Natural killer cell treated with Interleukin-12 subunit alpha and Interleukin-12 subunit beta and Interleukin-15 and Interleukin-18, amount 100 ng/mL, for 72 hours (primary cell): ENCODE measurements around the gene MVK. TPM values are rescaled to one million over a fixed set of nuclear protein-coding genes. Genes with fewer than 3 reads are reported as not detected.
A peak's percentile ranks its signal among the peaks of the same experiment; 100 is the strongest.

Source experiments
- ATAC-seq, 2 donors: fragments of 150-1000 bp; cut with Tn5 transposase in 1 of 2; sonication (Bioruptor Pico), chemical (Tn5 transposase) in 1 of 2; 2 replicates each; pipeline ENCODE4 v1.10.0; 2021
- DNase-seq: peaks from one replicate; pipeline ENCODE4 v3.0.0; 2022; ENCODE audit warnings: low spot score
- H3K27ac Mint-ChIP-seq, 2 donors: 1 replicate in 1 of 2; 2 replicates in 1 of 2; pipeline ENCODE4 v1.8.0; 2022; ENCODE audit warnings: mixed read lengths in 2 of 2, mild to moderate bottlenecking in 1 of 2, moderate library complexity in 1 of 2
- H3K27me3 Mint-ChIP-seq, 2 donors: 1 replicate in 1 of 2; 2 replicates in 1 of 2; pipeline ENCODE4 v1.8.0; 2022; ENCODE audit warnings: mixed read lengths in 2 of 2
- H3K36me3 Mint-ChIP-seq: one replicate; pipeline ENCODE4 v1.8.0; 2022; ENCODE audit warnings: mixed read lengths
- H3K4me1 Mint-ChIP-seq, 2 donors: 1 replicate in 1 of 2; 2 replicates in 1 of 2; pipeline ENCODE4 v1.8.0; 2022; ENCODE audit warnings: low read depth in 2 of 2, mixed read lengths in 2 of 2, mild to moderate bottlenecking in 1 of 2
- H3K4me3 Mint-ChIP-seq: one replicate; pipeline ENCODE4 v1.8.0; 2022; ENCODE audit warnings: mixed read lengths
- H3K9me3 Mint-ChIP-seq: 2 replicates; pipeline ENCODE4 v1.8.0; 2022; ENCODE audit warnings: mixed read lengths
- total RNA-seq, 2 donors: library from RNA; stranded (reverse); gene quantifications; one replicate each; pipeline ENCODE4 v1.2.3, GENCODE V29; 2022

The MVK gene
- 10 to 100 TPM; 23.1 to 27.5 TPM for total RNA-seq

DNA sequence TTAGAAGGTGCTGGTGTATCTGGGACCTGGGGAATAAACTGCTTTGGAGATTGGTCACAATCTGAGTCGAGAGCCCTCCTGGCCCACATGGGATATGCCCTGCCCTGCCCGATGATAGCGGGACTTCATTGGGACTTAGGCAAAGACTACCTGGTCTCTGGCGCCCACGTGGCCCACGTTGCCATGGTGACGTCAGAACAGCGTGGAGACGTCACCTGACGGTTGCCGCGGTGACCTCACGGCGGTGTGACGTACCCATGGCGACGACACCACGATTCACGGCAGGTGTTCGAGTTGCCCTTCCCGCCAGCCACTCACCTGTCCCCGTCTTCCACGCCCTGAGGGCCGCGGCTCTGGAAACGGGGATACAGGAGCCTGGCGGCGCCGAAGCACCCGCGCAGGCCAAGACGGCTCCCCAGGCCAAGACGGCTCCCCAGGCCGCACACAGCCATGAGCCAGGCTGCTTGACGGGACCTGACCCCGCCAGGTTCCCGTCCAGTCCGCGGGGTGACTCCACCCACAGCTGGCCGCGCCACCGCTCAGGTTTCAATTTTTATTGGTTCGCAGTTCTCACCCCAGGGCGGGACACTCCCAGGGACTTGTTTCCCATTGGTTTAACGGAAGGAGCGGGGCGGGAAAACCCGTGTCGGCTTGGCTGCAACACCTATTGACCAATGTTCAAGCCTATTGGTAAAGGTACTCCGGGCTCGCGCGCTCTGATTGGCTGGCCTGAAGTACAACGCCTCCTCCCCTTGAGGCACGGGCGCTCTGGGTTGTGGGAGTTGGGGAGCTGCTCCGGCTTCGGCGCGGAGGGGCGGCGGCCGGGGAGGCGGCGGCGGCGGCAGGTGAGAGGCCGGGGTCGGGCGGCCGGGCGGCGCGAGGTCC is at the start of gene MVK, which contains the start of gene MMAB:
Gene MVK, plus strand, starts transcription at position 766 of the 885 bp plus-strand sequence. CDS start 1,029 bp downstream, outside the sequence.
Gene MMAB, minus strand, starts transcription at position 476 of the 885 bp plus-strand sequence. Its CDS starts 24 bp downstream, at position 452.
- Mint-ChIP-seq H3K9me3 (no peaks in the 10 kb centered on the region), H3K27me3 (no peaks in the 10 kb centered on the region), H3K4me1 (peaks cover 24 to 29% of the 10 kb centered on the region in 2 donors), H3K27ac (peak within 1 kb of the TSS; percentile 86 to 95), H3K4me3 (peak within 1 kb of the TSS; percentile 95), H3K36me3 (no peaks in the 10 kb centered on the region)
- ATAC-seq (peak; percentile 96 to 97), DNase-seq (peak; percentile 99)

DNA sequence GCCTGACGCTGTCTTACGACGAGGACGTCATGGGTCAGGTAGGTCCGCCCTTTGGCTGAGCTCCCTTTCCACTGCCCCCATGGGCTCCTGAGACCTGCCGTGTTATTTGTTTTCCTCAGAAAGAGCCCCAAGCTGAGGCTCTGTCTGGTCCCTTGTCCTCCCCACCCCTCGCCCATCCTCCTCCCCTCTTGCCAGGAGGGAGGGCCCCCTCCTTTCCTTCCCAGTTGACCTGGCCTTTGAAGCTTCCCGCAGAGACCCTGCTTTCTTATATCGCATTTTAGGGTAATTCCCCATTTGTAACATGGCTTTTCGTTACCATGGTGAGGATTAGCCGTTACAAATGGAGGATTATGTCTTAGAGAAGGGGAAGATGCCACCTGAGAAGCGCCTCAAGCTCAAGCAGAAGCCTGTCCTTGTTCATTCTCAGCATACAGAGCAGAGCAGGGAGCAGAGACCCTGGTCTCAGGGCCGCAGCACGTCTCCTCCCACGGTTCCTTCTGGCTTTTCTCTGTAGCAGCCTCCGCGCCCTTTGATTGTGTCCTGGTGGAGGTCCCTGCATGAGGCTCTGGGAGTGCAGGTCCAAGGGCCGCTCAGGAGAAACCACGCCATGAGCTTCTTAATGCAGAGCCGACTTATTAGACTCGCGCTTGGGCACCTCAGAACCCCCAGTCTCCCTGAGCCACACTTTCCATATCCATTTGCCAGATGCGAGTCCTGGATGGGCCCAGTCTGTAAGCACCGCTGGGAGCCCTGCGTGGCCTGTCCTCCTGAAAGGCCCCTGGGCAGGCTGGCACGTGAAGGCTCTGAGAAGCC is 48.9 kb upstream of the MVK start:
- no peaks in the 10 kb centered on the region for H3K4me1 Mint-ChIP-seq
- H3K9me3 Mint-ChIP-seq = no peaks in the 10 kb centered on the region
- H3K4me3 Mint-ChIP-seq = no peak overlapping the region
- H3K27ac Mint-ChIP-seq = no peak overlapping the region
- ATAC-seq = no peak
- H3K27me3 Mint-ChIP-seq = no peaks in the 10 kb centered on the region
- peaks cover 8% of the 10 kb centered on the region for H3K36me3 Mint-ChIP-seq
- DNase-seq = no peak

DNA sequence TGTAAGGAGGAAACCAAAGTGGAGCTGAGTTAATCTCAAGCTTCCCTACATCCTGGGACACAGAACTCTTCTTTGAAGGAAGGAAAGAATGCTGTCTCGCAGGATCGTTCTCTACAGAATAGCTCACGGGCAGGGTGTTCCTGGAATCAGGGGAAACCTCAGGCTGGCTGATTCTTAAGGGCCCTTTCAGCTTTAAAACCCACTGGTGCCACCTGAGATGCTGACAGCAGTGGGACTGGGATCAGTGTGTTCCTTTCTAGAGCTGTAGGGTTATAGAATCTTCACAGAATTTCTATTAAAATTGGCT is 48.4 kb upstream of the MVK start:
- Mint-ChIP-seq H3K27me3 (no peaks in the 10 kb centered on the region), H3K9me3 (no peaks in the 10 kb centered on the region), H3K4me3 (no peak overlapping the region), H3K27ac (no peak overlapping the region), H3K4me1 (no peaks in the 10 kb centered on the region), H3K36me3 (peaks cover 8% of the 10 kb centered on the region)
- no peak for ATAC-seq
- DNase-seq = no peak

DNA sequence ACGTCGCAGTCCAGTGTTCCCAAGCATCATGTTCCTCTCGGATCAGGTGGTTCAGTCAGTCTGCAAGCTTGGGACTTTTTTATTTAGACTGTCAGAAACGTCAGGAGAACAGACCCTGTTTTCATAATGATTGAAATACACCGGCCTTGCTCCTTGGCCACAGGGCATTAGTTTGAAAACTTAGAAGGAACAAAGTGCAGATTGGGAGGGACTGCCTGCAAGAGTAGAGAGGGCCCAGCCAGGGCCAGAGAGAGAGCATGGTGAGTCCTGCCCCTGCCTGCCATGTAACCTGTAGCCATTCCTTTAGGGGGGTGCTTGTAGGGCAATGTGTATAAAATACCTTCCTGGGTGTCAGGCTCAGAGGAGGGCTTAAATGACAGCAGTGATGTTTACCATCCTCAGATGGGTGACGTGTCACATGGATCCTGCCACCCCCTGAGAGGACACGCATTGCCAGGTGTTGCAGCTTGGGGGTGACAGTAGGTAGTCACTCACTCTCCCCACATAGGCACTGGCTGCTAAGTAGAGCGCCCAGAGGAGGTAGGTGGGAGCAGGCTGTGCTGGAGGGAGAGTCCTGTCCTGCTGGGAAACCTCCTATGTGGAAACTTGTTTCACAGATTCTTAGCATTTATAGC is 46.0 kb upstream of the MVK start:
- H3K27ac Mint-ChIP-seq = no peak overlapping the region
- no peaks in the 10 kb centered on the region for H3K9me3 Mint-ChIP-seq
- H3K36me3 Mint-ChIP-seq = no peaks in the 10 kb centered on the region
- no peak overlapping the region for H3K4me3 Mint-ChIP-seq
- H3K27me3 Mint-ChIP-seq = no peaks in the 10 kb centered on the region
- ATAC-seq (peak in 1 of 2 donors; percentile 8), DNase-seq (no peak)
- H3K4me1 Mint-ChIP-seq = no peaks in the 10 kb centered on the region

DNA sequence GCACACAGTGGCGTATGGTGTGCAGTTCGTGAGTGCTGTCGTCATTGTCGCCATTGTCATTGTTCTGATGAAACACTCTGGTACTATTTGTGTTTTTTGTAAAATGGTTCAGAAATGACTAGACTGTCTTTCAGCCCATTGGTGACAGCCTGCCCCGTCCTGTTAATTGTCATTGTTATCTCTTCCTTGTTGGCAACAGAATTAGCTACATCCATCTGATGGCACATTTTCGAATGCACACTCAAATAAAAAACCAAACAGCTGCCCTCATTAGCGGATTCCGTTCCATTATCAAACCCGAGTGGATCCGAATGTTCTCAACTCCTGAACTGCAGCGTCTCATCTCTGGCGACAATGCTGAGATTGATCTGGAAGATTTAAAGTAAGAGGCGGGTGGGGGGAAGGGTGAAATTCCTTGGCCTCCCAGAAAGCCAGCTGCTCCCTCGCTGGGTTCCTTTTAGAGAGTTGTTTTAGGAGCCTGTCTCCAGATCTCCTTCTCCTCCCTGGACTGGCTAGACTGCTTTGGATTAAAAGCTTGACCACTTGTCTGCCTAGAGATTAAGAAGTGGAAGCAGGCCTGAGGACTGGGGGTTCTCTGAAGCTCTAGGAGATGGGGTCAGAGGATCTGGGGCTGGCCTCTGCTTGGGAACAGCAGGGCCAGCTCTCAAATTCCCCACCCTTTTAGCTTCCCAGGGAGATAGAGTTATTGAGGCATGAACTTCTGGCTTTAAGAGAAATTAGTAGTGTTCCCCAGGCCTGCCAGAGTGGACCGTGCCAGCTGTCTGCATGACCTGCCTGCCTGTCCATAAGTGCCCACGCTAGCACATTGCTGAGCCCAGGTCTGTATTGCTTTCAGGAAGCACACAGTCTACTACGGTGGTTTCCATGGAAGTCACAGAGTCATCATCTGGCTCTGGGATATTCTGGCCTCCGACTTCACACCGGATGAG is 43.6 kb upstream of the MVK start:
- Mint-ChIP-seq H3K9me3 (no peaks in the 10 kb centered on the region), H3K27me3 (no peaks in the 10 kb centered on the region), H3K4me3 (no peak overlapping the region), H3K27ac (no peak overlapping the region), H3K4me1 (no peaks in the 10 kb centered on the region), H3K36me3 (no peaks in the 10 kb centered on the region)
- peak; percentile 8 for DNase-seq
- no peak for ATAC-seq

DNA sequence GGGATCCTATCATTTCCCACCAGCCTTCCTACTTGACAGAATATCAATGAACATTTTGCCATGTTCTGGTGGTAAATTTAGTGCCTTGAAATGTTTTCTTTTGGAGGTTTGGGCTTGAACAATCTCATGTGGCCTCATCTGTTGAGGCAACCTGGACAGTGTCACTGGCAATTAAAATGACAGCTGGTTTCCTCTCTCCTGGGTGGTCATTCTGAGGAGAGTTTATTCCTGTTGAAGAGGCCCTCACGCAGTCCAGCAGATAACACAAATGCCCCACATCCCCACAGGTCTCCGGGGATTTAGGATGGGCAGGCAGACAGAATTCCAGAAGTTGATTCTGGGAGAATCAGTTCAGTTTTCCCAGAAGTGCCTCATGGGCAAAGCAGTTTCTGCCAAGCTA is 42.2 kb upstream of the MVK start:
- no peak for ATAC-seq
- Mint-ChIP-seq H3K4me3 (no peak overlapping the region), H3K27me3 (no peaks in the 10 kb centered on the region), H3K9me3 (no peaks in the 10 kb centered on the region), H3K27ac (no peak overlapping the region), H3K36me3 (no peaks in the 10 kb centered on the region), H3K4me1 (no peaks in the 10 kb centered on the region)
- DNase-seq = peak; percentile 12

DNA sequence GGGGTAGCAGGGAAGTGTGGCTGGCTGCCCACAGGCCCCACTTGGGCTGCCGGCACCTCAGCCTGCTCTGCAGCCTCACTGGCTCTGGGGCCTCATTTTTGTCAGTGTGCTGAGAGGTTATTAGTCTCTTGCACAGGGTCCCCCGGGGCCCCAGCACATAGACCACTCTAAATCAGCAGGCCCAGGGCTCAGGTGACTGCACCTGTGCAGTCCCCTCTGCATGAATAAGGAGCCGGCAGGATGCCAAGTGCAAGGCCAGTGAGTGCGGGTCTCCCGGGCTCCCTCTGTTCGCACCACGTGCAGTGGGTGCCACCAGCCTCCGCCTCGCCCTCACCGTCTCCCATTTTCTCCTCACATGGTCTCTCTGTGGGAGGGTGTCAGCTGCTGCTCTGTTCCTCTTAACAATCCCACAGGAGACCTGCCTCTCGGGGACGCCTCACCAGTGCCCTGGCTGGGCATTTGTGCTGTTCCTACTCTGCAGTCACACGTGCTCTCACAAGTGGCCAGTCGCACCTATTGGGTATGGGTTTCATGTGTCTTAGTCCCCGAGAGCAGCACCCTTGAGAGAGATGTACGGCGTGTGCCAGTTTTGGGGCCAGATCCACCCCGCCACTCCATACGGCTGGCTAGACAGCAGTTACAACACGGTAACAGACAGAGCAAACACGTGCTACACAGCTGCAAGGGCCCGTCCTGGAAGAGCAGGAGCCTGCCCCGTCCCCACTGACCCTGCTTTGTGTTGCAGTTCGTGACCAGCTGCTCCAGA is 40.7 kb upstream of the MVK start:
- H3K27ac Mint-ChIP-seq = no peak overlapping the region
- ATAC-seq = no peak

DNA sequence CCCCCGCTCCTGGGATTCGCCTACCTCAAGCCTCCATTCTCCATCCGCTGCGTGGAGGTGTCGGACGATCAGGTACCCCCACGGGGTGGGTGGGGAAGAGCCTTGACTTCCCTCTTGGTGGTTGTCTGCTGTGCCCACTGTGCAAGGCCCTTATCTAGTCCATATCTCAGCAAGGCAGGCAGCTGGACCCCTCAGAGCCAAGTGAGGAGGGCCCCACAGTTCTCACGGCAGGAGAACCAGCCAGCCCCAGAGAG is 40.2 kb upstream of the MVK start:
- Mint-ChIP-seq H3K9me3 (no peaks in the 10 kb centered on the region), H3K27me3 (no peaks in the 10 kb centered on the region), H3K27ac (no peak overlapping the region), H3K36me3 (no peaks in the 10 kb centered on the region), H3K4me3 (no peak overlapping the region), H3K4me1 (no peaks in the 10 kb centered on the region)
- ATAC-seq (no peak), DNase-seq (no peak)

More for the DNA sequence above, 40.7 kb upstream of the MVK start:
- no peaks in the 10 kb centered on the region for H3K36me3 Mint-ChIP-seq
- H3K9me3 Mint-ChIP-seq = no peaks in the 10 kb centered on the region
- no peaks in the 10 kb centered on the region for H3K27me3 Mint-ChIP-seq
- DNase-seq = no peak
- no peaks in the 10 kb centered on the region for H3K4me1 Mint-ChIP-seq
- no peak overlapping the region for H3K4me3 Mint-ChIP-seq

DNA sequence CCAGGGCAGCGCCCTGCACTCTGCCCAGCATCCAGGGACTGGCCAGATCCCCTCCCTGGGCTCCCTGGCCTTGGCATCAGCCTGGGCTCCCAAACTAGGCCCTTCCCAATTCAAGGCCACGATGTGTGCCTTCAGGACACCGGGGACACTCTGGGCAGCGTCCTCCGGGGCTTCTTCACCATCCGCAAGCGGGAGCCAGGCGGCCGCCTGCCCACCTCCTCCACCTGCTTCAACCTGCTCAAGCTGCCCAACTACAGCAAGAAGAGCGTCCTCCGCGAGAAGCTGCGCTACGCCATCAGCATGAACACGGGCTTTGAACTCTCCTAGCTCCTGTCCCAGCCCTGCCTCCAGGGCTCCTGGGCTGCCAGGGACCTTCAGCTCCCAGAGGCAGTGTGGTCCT is 39.1 kb upstream of the MVK start:
- no peaks in the 10 kb centered on the region for H3K9me3 Mint-ChIP-seq
- no peak for ATAC-seq
- no peak overlapping the region for H3K27ac Mint-ChIP-seq
- H3K27me3 Mint-ChIP-seq = no peaks in the 10 kb centered on the region
- H3K4me1 Mint-ChIP-seq = no peaks in the 10 kb centered on the region
- no peak for DNase-seq
- no peak overlapping the region for H3K4me3 Mint-ChIP-seq
- H3K36me3 Mint-ChIP-seq = no peaks in the 10 kb centered on the region

DNA sequence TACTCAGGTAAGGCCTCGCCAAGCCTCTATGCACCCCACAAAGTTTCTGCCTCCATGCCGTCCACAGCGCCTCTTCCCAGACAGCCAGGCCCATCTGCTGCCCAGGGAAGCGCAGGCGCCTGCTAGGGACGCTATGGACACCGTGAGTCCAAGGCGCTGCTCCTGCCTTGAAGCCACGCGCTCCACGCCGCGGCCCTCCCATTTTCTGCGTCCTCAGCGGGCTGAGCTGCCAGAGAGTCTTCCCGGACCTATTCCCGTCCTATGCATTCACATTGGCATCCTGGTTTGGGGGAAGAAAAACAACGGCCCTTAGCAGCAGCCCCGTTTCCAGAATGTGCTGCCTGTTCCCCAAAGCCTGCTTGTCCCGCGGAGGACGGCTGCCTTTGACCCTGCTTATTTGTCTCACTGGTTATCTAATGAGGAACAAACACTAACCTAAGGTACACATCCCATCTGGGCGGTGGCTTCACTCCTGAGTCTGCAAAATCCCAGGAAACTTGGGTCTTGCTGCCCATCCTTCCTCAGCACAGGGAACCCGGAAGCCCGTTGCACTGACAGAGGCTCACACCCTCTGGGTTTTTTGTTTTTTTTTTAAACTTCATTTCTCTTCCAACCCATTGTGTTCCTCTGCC is 38.2 kb upstream of the MVK start:
- Mint-ChIP-seq H3K4me3 (no peak overlapping the region), H3K4me1 (no peaks in the 10 kb centered on the region), H3K36me3 (no peaks in the 10 kb centered on the region), H3K9me3 (no peaks in the 10 kb centered on the region), H3K27me3 (no peaks in the 10 kb centered on the region), H3K27ac (no peak overlapping the region)
- DNase-seq (no peak), ATAC-seq (no peak)

DNA sequence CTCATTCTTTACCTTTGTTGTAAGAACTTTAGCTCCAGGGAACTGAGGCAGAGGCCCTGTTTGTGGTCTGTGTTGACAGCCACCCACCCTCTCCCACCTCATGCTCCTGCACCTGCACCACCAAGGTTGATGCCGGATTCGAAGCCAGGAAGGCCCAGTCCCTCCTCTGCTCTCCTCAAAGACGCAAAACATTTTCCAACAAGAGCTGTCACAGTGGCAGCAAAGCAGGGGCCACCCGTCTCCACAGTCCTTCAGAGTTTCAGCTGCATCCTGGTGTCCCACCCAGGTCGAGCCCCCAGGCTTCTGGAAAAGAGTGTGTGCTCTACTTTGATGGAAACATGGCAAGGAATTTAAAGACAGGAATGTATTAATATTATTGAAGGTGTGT is 37.7 kb upstream of the MVK start:
- H3K27me3 Mint-ChIP-seq = no peaks in the 10 kb centered on the region
- H3K4me1 Mint-ChIP-seq = no peaks in the 10 kb centered on the region
- no peaks in the 10 kb centered on the region for H3K9me3 Mint-ChIP-seq
- no peaks in the 10 kb centered on the region for H3K36me3 Mint-ChIP-seq
- H3K4me3 Mint-ChIP-seq = no peak overlapping the region
- H3K27ac Mint-ChIP-seq = no peak overlapping the region
- no peak for ATAC-seq
- no peak for DNase-seq

DNA sequence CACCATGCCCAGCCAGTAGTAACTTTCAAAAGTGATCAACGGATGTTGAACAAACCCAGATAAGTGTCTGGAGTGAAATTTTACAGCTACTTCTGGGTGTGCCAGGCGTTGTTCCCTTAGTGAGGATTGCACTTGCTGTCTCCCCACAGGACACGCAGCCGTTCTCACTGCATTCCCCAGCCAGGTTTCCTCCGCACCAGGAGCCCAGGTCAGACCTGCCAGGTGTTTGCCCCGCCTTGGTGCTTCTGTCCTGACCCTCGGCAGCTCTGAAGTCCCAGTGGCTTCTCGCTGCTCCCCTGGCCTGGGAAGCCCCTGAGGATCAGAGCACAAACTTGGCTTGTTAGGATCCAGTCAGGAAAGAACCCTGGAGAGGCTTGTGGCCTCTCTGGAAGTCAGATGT is 36.5 kb upstream of the MVK start:
- H3K27ac Mint-ChIP-seq = no peak overlapping the region
- ATAC-seq (no peak), DNase-seq (no peak)
- H3K36me3 Mint-ChIP-seq = no peaks in the 10 kb centered on the region
- no peaks in the 10 kb centered on the region for H3K27me3 Mint-ChIP-seq
- H3K9me3 Mint-ChIP-seq = no peaks in the 10 kb centered on the region
- peaks cover 0 to under 1% of the 10 kb centered on the region in 2 donors for H3K4me1 Mint-ChIP-seq
- H3K4me3 Mint-ChIP-seq = no peak overlapping the region
